Erythroblast (primary cell): Measurements from ENCODE around the gene SETD3.

Source experiments
- GATA1 ChIP-seq: IDR thresholded peaks from 2 replicates; pipeline ENCODE4 v1.6.1; 2011; ENCODE audit warnings: low read depth, mild to moderate bottlenecking, control low read depth, low read length, moderate library complexity
- POLR2A ChIP-seq: IDR thresholded peaks from 2 replicates; pipeline ENCODE4 v1.6.1; 2011; ENCODE audit warnings: mild to moderate bottlenecking, low read length

DNA sequence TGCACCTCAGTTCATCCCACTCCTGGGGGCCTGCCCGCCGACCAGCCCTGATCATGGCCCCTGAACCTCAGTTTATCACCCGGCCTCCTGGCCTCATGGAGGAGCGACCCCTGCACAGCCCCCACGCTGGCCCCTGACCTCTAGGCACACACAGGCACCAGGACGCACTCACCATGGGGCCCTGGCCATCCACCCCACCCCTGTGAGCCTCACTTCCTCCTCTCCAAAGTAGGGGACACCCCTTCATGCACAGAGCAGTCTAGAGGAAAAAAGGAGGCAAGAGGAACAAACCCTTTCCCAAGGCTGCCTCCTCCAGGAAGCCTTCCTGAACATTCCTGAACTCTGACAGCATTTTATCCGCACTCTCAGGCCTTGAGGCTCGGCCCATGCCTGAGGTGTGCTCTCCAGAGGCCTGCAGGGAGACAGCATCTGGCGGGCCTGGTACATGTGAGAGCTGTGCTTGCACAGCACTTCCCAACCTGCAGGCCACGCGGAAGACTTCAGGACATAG is 40.0 kb upstream of the SETD3 start:
- TF ChIP-seq POLR2A (no peak), GATA1 (no peak)
